Non-pigmented ciliary epithelial cell (primary cell): ENCODE measurements around the gene UBA7.
"Not testable (repeated sequence)": the region's sequence is repeated elsewhere in the genome, so short reads cannot be mapped to it uniquely, and the experiment has no call there.

Experiments
- DNase-seq: peaks from one replicate; pipeline ENCODE4 v3.0.0-alpha.2; 2010; ENCODE audit warnings: low read depth

UBA7 gene, protein sequence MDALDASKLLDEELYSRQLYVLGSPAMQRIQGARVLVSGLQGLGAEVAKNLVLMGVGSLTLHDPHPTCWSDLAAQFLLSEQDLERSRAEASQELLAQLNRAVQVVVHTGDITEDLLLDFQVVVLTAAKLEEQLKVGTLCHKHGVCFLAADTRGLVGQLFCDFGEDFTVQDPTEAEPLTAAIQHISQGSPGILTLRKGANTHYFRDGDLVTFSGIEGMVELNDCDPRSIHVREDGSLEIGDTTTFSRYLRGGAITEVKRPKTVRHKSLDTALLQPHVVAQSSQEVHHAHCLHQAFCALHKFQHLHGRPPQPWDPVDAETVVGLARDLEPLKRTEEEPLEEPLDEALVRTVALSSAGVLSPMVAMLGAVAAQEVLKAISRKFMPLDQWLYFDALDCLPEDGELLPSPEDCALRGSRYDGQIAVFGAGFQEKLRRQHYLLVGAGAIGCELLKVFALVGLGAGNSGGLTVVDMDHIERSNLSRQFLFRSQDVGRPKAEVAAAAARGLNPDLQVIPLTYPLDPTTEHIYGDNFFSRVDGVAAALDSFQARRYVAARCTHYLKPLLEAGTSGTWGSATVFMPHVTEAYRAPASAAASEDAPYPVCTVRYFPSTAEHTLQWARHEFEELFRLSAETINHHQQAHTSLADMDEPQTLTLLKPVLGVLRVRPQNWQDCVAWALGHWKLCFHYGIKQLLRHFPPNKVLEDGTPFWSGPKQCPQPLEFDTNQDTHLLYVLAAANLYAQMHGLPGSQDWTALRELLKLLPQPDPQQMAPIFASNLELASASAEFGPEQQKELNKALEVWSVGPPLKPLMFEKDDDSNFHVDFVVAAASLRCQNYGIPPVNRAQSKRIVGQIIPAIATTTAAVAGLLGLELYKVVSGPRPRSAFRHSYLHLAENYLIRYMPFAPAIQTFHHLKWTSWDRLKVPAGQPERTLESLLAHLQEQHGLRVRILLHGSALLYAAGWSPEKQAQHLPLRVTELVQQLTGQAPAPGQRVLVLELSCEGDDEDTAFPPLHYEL

DNA sequence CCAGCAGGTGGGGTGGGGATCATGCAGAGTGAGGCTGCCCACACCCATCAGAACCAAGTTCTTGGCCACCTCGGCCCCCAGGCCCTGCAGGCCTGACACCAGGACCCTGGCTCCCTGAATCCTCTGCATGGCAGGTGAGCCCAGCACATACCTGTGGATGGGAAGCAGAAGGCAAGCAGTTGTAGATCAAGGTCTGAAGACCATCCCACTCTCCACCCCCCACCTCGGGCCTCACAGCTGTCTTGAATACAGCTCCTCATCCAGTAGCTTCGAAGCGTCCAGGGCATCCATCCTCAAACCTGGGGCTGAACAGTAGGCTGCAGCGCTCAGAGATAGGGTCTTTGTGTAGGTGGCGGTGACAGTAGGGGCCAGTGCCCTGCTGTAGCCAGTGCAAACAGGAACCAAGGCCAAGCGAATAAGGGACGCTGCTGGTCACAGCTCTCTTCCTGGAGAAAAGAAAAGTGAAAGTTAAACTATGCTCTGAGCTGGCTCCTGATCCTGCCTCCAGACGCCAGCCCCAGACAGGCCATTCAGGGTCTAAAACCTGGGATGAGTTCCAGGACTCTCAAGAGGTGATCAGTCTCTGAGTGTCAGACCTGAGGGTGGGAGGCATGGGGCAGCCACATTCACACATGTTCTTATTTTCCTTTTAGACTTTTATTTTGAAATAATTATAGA is at the start of gene UBA7:
Gene UBA7 (minus strand): TSS at position 457 of the 678 bp plus-strand sequence. CDS start 166 bp downstream, at position 291.
- no peak for DNase-seq

DNA sequence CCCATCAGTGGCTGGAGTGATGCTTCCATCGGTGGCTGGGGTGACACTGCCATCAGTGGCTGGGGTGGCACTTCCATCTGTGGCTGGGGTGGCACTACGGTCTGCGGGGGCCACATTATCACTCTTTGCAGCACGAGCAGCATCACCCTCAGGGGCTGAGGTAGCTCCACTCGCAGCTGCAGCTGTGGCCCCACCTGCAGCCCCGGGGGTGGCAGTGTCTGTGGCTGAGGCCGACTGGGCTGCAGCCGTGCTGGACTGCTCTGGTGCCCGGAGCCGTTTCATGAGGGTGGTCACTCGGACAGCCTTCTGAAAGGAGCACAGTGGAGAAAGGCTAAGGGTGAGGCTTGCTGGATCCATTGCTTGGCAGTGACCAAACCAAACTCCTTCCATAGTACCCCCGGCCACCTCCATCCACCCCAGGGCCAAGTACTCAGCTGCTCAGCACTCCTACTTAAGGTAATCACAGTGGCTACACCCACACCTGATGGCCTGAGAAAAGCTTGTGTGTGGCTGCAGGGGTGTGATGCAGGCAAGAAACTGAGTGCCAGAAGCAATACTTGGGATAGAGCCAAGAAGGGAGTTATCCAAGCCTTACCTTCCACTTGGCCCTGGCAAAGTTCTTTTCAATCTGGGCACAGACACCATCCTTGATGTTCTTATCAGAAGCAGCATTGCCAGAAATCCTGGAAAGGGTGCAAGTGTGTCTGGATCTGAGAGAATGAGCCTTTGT is 46.0 kb upstream of the UBA7 start:
- DNase-seq, result no peak

DNA sequence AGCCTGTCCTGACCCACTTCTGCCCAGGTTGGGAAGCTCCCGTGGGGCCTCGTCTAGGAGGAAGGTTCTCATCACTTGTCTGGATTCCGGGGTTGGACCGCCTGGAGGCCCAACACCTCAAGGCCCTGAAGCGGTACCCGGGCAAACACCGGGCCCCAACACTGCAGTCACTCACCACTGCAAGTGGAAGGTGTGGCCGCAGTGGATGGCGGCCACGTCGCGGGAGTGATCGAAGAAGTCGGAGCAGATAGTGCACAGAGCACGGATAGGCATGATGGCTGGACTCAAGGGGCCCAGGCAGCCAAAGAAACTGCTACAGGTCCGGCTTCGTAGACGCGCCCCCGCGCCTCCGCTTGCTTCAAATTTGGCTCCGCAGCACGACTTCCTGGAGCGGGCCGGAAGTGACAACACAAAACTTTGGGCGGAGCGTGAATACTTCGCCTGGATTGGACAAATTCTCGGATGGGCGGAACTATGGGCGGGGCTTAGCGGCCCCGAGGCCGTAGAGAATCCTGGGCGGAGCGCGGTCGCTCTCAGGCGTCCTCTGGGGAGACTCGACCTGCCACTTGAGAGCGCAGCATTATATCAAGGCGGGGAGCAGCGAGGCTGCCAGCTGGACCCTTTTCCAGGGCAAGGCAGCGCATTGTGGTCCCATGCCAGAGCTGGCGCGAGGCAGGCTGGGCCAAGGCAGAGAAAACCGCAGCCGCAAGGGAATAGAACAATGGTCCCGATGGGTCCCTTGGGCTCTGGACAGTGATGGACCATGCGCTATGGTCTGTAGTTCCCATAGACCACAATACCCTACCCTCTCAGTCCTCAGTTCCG is 42.6 kb upstream of the UBA7 start, which contains the start of gene TRAIP:
Gene TRAIP (minus strand): TSS at position 384 of the 825 bp plus-strand sequence. CDS start 111 bp downstream, at position 273.
- DNase-seq, result peak; percentile 67

DNA sequence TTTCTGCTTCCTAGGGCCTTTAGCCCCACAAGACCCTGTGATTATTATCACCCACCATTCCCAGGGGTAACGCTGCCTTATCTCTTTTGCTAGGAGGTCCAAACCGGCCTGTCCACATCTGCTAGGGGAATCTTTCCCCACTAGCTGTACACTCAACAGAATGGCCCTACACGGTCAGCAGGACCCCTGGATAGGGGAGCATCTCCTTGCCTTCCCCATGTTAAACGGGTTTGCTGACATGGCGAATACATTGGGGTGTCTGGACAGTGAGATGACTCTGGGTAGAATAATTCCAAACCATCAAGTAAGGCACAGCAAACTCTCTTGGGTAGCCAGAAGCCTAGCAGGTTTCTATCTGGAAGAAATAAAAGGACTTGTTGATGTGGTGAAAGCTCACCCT is 41.9 kb upstream of the UBA7 start:
- DNase-seq, result no peak

DNA sequence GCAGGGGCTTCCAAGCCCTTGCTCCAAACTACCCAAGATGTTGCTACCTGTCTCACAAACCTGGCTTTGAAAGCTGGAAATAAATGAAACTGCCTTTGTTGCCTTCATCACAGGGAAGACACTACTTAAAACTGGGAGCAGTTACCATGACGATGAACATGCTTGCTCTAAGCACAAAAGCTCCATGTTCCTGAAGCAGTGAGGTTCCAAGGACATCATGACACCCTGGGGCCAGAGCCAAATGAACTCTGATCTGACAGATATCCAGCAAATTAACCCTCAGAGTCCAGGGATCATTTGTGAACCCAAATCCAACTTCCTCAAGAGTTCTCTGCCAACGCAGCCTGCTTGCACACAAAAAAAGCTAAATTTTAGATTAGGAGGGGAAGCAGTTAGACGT is 31.9 kb upstream of the UBA7 start:
- no peak for DNase-seq

DNA sequence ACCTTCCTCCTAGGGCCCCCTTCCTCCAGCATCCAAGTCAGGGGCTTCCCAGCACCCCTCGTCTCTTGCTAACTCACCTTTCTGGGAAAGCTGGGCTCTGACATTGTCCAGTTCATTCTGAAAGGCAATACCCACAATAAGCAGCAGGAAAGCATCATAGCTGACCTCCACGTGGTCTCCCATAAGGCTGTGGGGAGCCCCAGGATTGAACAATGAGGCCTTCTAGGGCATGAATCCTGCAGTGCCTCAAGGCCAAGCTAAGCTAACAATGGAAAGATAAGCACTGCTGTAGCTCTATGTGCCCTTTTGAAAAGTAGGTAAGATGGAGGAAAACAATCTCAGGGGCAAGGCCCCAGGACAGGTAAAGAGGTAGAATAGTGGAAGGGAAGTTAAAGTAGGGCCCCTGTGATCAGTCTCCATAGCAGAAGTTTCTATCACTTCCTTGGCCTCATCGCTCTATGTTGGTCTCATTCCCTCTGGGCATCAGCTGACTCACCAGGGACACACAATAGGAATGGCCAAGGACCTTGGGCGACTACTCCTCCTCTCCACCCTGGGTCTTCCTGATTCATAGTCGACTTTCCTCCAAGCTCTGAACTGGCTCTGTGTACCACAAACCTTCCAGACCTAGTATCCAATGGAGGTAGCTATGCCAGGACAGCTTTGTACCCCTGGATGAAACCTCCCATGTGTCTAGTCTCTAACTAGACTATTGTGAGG is 30.9 kb upstream of the UBA7 start:
- DNase-seq, result no peak

DNA sequence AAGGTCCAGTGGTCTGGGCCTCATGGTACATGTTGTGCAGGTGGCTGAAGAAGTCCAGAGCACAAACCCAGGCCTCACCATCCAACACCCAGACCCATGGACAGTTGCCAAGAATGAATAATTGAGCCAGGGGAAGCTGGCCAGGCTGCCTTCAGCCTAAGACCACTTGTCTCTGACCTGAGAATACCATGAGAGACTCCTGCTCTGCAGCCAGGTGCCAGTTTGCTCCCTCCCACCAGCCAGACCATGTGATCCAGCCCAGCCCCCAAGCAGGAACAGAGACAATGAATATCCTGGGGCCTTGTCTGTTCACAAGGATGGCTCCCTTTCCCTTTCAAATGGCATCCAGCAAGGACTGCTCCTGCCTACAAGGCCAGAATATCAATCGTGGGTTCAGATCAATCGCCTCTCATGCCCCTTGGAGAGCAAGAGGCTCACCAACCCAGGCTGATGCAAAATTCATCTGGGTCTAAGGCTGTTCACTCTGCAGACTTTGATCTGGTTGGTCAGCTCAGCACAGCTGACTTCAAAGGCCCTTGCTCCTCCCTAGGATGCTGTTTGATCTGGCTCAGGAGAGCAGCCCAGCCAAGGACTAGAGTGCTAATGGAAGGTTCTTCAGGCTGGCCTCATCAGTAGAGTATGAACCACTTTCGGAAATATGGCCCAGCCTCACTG is 29.2 kb upstream of the UBA7 start:
- DNase-seq, result no peak

DNA sequence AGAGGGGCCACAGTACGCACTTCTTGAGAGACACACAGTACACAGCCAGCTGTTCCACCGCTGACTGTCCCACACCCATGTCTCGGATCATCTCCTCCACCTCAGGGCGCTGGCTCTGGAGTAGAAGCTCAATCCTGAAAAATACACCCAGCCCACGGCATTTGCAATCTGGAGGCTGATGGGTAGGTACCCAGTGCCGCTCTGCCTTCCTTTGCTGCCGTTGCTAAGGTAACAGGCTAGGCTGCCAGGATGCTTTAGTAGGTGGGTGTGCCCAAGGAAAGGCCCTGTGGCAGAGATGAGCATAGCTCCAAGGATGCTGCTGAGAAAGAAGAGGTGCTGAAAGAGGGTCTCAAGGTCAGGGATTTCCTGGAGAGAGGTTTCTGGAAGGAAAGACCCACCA is 28.1 kb upstream of the UBA7 start:
- DNase-seq, result no peak

DNA sequence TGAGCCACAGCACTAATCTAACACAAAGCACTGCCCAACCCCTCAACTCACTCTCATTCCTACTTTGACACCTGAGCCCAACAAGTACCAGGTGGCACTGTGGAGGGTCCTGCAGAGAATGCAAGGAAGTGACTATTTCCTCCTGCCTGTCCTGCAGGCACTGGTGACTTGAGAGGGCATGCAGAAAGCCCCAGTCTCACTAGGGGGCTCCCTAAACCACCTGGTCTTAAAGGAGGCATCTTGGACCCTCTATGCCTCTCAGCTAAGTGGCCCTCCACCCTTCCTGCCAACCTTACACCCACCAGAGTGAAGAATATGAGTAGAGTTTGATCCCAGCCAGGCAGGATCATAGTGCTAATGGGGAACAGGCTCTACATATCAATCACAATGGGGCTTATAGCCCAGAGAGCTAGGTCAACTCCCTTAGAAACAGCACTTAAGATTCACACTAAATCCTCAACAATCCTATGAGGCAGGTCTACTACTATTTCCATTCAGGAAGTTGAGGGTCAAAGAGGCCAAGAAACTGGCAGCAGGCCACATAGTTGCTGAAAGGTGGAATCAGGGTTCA is 27.5 kb upstream of the UBA7 start:
- no peak for DNase-seq

DNA sequence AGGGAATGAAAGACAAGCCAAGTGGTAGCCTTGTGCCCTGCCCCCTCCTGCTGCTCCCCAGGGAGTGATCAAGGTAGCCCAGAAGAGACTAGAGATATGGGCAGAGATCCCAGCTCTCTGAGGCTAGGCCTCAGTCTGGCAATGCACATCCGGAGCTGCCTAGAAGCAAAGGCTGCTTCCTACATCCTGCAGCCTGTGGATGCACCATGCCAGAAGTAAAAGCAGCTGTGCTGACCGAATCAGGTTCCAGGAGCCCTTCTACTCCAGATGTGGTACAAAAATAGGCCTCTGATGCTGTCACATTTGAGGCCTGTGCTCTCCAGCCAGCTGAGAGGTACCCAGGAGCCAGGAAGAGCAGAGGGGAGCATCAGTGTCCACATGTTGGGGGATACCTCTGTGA is 26.6 kb upstream of the UBA7 start:
- DNase-seq, result no peak

DNA sequence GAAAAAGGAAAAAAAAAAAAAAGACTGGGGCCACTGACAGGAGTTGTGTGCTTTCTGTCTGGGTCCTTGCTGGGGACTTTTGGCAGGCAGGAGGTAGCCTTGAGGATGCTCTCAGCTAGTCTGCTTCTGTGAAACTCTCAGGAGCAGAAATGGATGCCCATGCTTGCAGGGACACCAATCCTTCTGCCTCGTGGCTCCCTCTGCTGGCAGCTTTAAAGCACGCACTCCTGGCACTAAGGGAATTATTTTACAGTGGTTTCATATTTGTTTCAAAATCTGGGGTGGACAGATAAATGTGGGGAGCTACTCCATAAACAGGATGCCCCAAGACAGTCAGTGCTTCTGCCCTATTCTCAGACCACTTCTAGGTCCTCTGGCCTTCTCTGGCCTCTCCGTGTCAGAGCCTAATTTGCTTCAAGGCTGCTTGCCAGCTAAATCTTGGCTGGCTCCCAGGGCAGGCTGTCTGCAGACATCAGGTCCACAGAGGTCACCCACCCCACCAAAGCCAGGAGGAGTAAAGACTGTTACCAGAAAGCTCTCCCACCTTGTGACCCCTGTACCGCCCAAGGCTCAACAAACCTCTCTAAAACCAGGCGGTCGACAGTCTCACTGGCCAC is 25.5 kb upstream of the UBA7 start:
- DNase-seq, result peak; percentile 52

DNA sequence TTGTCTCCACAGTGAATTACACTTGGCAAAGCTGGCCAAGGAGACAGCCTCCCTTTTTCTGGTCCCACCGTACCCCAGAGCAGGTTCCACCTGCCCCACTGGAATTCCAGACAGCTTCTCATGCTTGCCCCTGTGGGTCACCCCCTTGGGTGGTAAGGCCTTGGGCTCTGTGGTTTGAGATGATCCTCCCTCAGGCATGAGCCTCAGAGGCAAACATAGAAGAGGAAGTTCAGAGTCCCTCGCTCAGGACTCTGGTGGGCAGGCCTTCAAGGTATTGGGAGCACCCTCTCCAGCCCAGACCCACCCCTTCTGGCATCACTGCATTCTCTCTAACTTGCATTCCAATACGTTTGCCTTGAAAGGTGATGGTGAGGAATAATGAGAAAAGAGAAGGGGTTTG is 17.6 kb upstream of the UBA7 start:
- no peak for DNase-seq

DNA sequence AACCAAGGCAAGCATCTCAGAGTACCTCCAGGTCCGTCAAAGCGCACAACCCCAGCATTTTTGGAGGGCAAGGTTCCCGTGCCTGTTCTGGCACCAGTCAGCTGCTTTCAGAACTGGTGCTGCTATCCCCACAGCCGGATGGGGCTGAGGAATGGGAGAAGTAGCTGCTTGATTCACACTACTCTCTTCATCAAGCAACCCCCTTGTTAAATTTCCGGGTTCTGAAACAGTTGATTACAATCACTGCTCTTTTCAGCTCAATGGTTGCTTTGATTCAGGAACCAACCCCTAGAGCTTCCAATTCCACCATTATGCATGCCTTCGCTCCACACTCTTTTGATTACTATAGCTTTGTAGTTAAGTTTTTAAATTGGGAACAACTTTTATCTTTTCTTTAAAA is 12.3 kb upstream of the UBA7 start:
- DNase-seq, result no peak

DNA sequence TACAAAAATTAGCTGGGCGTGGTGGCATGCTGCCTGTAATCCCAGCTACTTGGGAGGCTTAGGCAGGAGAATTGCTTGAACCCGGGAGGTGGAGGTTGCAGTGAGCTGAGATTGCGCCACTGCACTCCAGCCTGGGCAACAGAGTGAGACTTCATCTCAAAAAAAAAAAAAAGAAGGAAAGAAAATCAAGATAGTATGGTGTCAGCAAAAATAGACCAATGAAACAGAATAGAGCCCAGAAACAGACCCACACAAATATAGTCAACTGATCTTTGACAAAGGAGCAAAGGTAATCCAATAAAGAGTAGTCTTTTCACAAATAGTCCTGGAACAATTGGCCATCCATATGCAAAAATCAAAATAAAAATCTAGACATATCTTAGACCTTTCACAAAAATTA is 9.4 kb upstream of the UBA7 start:
- not testable (repeated sequence) for DNase-seq

DNA sequence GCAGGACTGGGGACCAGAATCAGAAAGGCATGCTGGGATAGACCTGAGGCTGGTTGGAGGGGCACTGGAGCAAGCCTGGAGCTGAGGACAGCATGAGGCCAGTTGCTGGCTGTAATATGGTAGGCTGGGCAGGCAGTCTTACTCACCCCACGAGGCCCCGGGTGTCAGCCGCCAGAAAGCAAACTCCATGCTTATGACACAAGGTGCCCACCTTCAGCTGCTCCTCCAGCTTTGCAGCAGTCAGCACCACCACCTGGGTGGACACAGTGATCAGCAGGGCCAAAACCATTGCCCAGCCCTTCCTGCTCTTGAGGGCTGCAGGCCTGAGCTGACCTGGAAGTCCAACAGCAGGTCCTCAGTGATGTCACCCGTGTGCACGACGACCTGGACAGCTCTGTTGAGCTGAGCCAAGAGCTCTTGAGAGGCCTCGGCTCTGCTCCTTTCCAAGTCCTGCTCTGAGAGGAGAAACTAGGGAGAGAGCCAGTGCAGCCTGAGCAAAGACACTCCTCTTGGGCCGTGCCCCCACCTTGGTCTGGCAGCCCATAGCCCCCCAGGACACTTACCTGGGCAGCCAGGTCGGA is 747 bp downstream of the UBA7 start:
- DNase-seq, result no peak

DNA sequence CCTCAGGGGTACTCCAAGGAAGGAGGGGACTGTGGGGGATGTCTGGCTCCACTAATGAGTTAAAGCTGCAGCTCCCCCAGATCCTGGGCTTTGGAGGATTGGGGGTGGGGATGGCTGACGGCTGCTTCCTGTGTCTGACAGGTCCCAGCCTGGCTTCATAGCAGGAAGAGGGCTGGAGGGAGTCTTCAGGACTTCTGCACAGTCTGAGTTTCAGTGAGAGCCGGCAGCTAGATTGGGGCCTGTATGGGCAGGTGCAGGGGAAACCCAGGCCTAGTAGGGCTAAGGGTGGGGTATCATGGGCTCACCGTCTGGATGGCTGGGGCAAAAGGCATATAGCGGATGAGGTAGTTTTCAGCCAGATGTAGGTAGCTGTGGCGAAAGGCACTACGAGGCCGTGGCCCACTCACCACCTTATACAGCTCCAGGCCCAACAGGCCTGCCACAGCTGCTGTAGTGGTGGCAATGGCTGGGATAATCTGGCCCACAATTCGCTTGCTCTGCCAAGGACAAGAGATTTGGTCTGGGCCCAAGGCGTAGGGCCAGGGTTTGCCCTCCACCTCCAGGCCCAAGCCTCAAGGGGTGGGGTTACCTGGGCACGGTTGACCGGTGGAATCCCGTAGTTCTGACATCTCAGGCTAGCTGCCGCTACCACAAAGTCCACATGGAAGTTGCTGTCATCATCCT is 6.2 kb downstream of the UBA7 start:
- no peak for DNase-seq

DNA sequence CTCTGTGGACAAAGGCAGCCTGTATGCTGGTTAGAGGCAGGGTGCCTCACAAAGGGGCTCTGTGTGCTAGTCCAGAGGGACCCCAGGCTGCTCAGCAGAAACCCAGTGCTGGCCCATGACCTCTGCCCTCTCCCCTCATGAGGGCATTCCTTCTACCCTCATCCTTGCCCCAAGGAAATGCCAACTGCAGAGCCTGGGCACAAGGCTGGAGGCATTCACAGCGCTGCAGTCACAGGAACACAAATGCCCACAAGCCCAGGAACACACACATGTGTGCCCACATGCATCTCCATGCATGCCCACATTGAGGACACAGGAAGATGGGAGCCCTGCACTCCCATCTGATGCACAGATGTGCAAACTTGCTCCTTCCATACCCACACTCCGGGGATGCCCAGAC is 6.9 kb downstream of the UBA7 start:
- DNase-seq, result no peak
